GM23248 (cell line): Measurements from ENCODE around the gene GRK3. TPM values are rescaled to one million over a fixed set of nuclear protein-coding genes. Genes with fewer than 3 reads are reported as not detected.
"Not testable (repeated sequence)": the region's sequence is repeated elsewhere in the genome, so short reads cannot be mapped to it uniquely, and the experiment has no call there.

Experiments used
- DNase-seq: peaks from one replicate; pipeline ENCODE4 v3.0.0-alpha.2; 2015
- H2AFZ ChIP-seq: fragments of 200-600 bp; sonication (generic); 2 replicates; pipeline ENCODE4 v1.6.1; 2016; ENCODE audit warnings: antibody characterized with exemption
- H3F3A ChIP-seq: fragments of 200-600 bp; sonication (generic); 2 replicates; pipeline ENCODE4 v1.6.1; 2016; ENCODE audit warnings: mild to moderate bottlenecking, antibody characterized with exemption, mixed run types; ENCODE audit not compliant: insufficient read depth
- H3K27ac ChIP-seq: fragments of 200-600 bp; sonication (generic); 2 replicates; pipeline ENCODE4 v1.5.1; 2016; ENCODE audit warnings: mild to moderate bottlenecking
- H3K27me3 ChIP-seq: fragments of 200-600 bp; sonication (generic); replicated peaks from 2 replicates; pipeline ENCODE4 v1.6.1; 2016; ENCODE audit warnings: mild to moderate bottlenecking; ENCODE audit not compliant: insufficient read depth
- H3K36me3 ChIP-seq: fragments of 200-600 bp; sonication (generic); 2 replicates; pipeline ENCODE4 v1.6.1; 2016; ENCODE audit warnings: low read depth, mild to moderate bottlenecking
- H3K4me1 ChIP-seq: fragments of 200-600 bp; sonication (generic); 2 replicates; pipeline ENCODE4 v1.6.1; 2016; ENCODE audit warnings: mild to moderate bottlenecking; ENCODE audit not compliant: insufficient read depth
- H3K4me2 ChIP-seq: fragments of 200-600 bp; sonication (generic); one replicate; pipeline ENCODE4 v1.6.1; 2016; ENCODE audit warnings: mild to moderate bottlenecking; ENCODE audit not compliant: unreplicated experiment
- H3K4me3 ChIP-seq: fragments of 200-600 bp; sonication (generic); 2 replicates; pipeline ENCODE4 v1.5.1; 2016; ENCODE audit warnings: mild to moderate bottlenecking
- H3K79me2 ChIP-seq: fragments of 200-600 bp; sonication (generic); 2 replicates; pipeline ENCODE4 v1.6.1; 2016; ENCODE audit warnings: mild to moderate bottlenecking; ENCODE audit not compliant: insufficient read depth
- H3K9ac ChIP-seq: fragments of 200-600 bp; sonication (generic); 2 replicates; pipeline ENCODE4 v1.6.1; 2016; ENCODE audit warnings: mild to moderate bottlenecking
- H3K9me2 ChIP-seq: fragments of 200-600 bp; sonication (generic); 2 replicates; pipeline ENCODE4 v1.6.1; 2016; ENCODE audit warnings: mixed run types, mild to moderate bottlenecking, moderate library complexity; ENCODE audit not compliant: insufficient read depth
- H3K9me3 ChIP-seq: fragments of 200-600 bp; sonication (generic); one replicate; pipeline ENCODE4 v1.6.1; 2017; ENCODE audit warnings: low read depth
- H4K20me1 ChIP-seq: fragments of 200-600 bp; sonication (generic); 2 replicates; pipeline ENCODE4 v1.6.0; 2016; ENCODE audit not compliant: insufficient read depth
- EZH2 ChIP-seq: fragments of 200-600 bp; sonication (generic); IDR thresholded peaks from 2 replicates; pipeline ENCODE4 v1.6.1; 2018; ENCODE audit warnings: antibody characterized with exemption, mild to moderate bottlenecking; ENCODE audit not compliant: insufficient read depth, poor library complexity, severe bottlenecking
- EZH2phosphoT487 ChIP-seq: fragments of 200-600 bp; sonication (generic); IDR thresholded peaks from 2 replicates; pipeline ENCODE4 v1.6.1; 2018; ENCODE audit warnings: antibody characterized with exemption, moderate library complexity, mild to moderate bottlenecking, low read depth; ENCODE audit not compliant: insufficient read depth
- WGBS, 2 experiments: methylation state at CpG; one replicate each; pipeline ENCODE4 v1.1.6; 2015 to 2017; ENCODE audit warnings: low lambda C conversion rate in 2 of 2, low coverage in 1 of 2; ENCODE audit errors: missing lambda C conversion rate in 2 of 2; 5-methylcytosine and 5-hydroxymethylcytosine counted together
- in situ Hi-C: fragments of 300-500 bp; cut with MboI; formaldehyde crosslinking; loops from 2 replicates; pipeline ENCODE4 v1.15.0; 2020
- polyA plus RNA-seq: library from polyadenylated mRNA; unstranded; fragments of >200 nt; fragmentation: Nextera tagmentation; extraction: Ambion mirVana; gene quantifications from 2 replicates; pipeline ENCODE4 v1.2.1, GENCODE V29; 2016
- total RNA-seq: library from RNA; depleted of rRNA; stranded (reverse); fragments of >200 nt; shearing (Covaris generic); gene quantifications from 2 replicates; pipeline ENCODE4 v1.2.3, GENCODE V29; 2014

The GRK3 gene
- total and polyA plus RNA-seq, 2 experiments from 2014 or later, result 0.08 to 0.11 TPM

DNA sequence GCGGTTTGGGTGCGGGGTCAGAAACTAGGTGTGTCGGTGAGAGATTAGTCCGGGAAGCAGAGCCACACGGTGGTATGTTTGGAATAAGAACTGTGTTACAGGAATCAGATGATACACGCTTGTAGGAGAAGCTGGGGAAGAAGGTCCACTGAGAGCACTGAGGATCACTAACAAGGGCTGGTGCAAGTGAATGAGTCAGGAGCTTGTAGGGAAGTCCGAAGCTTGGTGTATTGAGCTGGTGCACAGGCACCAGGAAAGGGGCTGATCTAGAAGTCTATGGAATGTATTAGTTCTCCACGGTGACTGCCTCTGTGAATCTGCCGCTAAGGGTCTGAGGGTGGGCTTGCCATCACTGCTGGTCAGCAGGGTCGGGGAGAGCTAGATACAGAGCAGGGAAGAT lies 18.8 kb upstream of the GRK3 start:
- H3K4me1 ChIP-seq, result no peaks in the 10 kb centered on the region
- TF ChIP-seq EZH2phosphoT487 (no peak), EZH2 (no peak)
- no peak overlapping the region for H3K9ac ChIP-seq
- no peaks in the 10 kb centered on the region for H4K20me1 ChIP-seq
- H3K4me2 ChIP-seq, result no peak overlapping the region
- no peaks in the 10 kb centered on the region for H3K36me3 ChIP-seq
- in situ Hi-C loops, result no loop called here
- DNase-seq, result no peak
- peaks cover 12% of the 10 kb centered on the region; the same call in 1 of the 2 replicates for H3K27me3 ChIP-seq
- H3K9me3 ChIP-seq, result no peaks in the 10 kb centered on the region
- no peak overlapping the region for H3K4me3 ChIP-seq
- H2AFZ ChIP-seq, result no peak overlapping the region
- no peak overlapping the region for H3K27ac ChIP-seq
- 85 to 89% methylated on average over 10 of the region's 10 CpGs for WGBS, 2 experiments
- H3K79me2 ChIP-seq, result no peaks in the 10 kb centered on the region
- no peaks in the 10 kb centered on the region for H3K9me2 ChIP-seq
- no peaks in the 10 kb centered on the region for H3F3A ChIP-seq

DNA sequence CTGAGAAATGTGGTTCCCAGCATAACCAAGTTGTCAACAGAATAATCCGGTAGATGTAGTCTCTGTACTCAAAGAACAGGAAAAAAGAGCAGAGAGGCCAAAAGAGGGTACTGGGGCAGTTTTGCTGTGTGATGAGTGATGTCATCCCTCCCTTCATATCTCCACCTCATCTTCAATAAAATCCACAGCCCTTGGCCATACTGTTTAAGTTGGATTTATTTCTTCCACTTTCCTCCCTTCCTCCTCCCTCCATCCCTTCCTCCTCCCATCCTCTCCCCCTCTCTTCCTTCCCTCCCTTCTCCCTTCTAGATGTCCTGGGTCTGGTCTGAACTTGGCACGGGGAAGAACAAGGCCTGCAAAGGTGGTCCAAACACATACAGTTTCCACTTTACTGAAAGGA lies 18.2 kb upstream of the GRK3 start:
- in situ Hi-C loops, result no loop called here
- H2AFZ ChIP-seq, result no peak overlapping the region
- H4K20me1 ChIP-seq, result no peaks in the 10 kb centered on the region
- no peak overlapping the region for H3K27ac ChIP-seq
- no peak overlapping the region for H3K4me3 ChIP-seq
- no peaks in the 10 kb centered on the region for H3K9me3 ChIP-seq
- no peaks in the 10 kb centered on the region for H3K9me2 ChIP-seq
- no peaks in the 10 kb centered on the region for H3K79me2 ChIP-seq
- 92% methylated on average over 2 of the region's 2 CpGs for WGBS, 2 experiments
- no peak for DNase-seq
- H3F3A ChIP-seq, result no peaks in the 10 kb centered on the region
- peaks cover 12% of the 10 kb centered on the region; the same call in 1 of the 2 replicates for H3K27me3 ChIP-seq
- no peaks in the 10 kb centered on the region for H3K4me1 ChIP-seq
- TF ChIP-seq EZH2phosphoT487 (no peak), EZH2 (no peak)
- H3K4me2 ChIP-seq, result no peak overlapping the region
- no peaks in the 10 kb centered on the region for H3K36me3 ChIP-seq
- no peak overlapping the region for H3K9ac ChIP-seq

DNA sequence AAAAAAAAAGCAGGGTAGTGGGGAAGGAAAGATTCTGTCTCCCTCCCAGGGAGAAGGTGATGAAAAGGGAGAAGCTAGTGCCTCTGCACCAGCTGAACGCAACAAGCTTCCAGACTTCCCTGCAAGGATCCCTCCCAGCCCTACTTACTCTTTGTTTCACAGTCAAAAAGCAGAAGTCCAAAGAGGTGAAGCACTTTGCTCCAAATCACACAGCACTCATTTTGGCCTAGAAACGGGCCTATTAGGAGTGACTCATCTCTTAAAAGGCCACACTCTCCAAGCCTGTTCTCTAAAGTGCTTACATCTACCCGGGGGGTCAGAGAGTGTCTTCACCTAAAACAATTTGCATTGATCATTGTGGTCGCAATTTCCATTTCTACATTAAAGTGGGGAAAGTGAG lies 17.7 kb upstream of the GRK3 start:
- no peak for DNase-seq
- WGBS, 2 experiments, result 58% methylated on average over 4 of the region's 4 CpGs
- H3K79me2 ChIP-seq, result no peaks in the 10 kb centered on the region
- H3K4me3 ChIP-seq, result no peak overlapping the region
- no peaks in the 10 kb centered on the region for H3F3A ChIP-seq
- in situ Hi-C loops, result no loop called here
- H3K27me3 ChIP-seq, result peaks cover 12% of the 10 kb centered on the region; the same call in 1 of the 2 replicates
- H3K9me3 ChIP-seq, result no peaks in the 10 kb centered on the region
- H3K4me2 ChIP-seq, result no peak overlapping the region
- no peak overlapping the region for H3K27ac ChIP-seq
- H3K9me2 ChIP-seq, result no peaks in the 10 kb centered on the region
- no peaks in the 10 kb centered on the region for H3K4me1 ChIP-seq
- no peaks in the 10 kb centered on the region for H3K36me3 ChIP-seq
- no peak overlapping the region for H3K9ac ChIP-seq
- H2AFZ ChIP-seq, result no peak overlapping the region
- no peak for TF ChIP-seq EZH2phosphoT487
- no peak for TF ChIP-seq EZH2
- no peaks in the 10 kb centered on the region for H4K20me1 ChIP-seq

DNA sequence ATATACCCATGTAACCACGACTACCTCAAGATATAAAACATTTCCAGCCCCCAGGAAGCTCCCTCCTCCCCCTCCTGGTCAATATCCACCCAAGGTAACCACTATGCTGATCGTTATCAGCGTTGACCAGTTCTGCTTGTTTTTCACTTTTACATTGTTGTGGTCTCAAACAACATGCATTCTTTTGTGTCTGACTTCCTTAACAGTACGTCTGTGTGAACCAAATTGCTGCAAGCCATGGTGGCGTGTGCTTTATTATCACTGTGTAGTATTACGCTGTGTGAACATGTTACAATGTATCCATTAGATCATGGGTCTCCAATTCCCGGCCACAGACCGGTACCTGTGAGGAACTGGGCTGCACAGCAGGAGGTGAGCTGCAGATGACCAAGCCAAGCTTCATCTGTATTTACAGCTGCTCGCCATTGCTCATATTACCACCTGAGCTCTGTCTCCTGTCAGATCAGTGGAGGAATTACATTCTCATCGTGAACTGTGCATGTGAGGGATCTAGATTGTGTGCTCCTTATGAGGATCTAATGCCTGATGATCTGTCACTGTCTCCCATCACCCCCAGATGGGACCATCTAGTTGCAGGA lies 15.5 kb upstream of the GRK3 start:
- no peak for DNase-seq
- Histone ChIP-seq H3K27me3 (peaks cover 12% of the 10 kb centered on the region; the same call in 1 of the 2 replicates), H3K27ac (no peak overlapping the region), H3K4me1 (no peaks in the 10 kb centered on the region), H3K4me2 (no peak overlapping the region), H3K9me2 (no peaks in the 10 kb centered on the region), H3K36me3 (no peaks in the 10 kb centered on the region), H3F3A (peaks cover 4% of the 10 kb centered on the region; the same call in 1 of the 2 replicates), H4K20me1 (no peaks in the 10 kb centered on the region), H3K9ac (no peak overlapping the region), H3K4me3 (no peak overlapping the region), H2AFZ (no peak overlapping the region), H3K9me3 (no peaks in the 10 kb centered on the region), H3K79me2 (no peaks in the 10 kb centered on the region)
- 71 to 76% methylated on average over 10 of the region's 10 CpGs for WGBS, 2 experiments
- in situ Hi-C loops, result no loop called here
- TF ChIP-seq EZH2phosphoT487, result no peak

GRCh38 chr22:25551396-25551795 lies 13.1 kb upstream of the GRK3 start:
- H3K9me3 ChIP-seq, result no peaks in the 10 kb centered on the region
- no peak overlapping the region for H3K4me3 ChIP-seq
- peaks cover 5% of the 10 kb centered on the region; the same call in 1 of the 2 replicates for H3K27me3 ChIP-seq
- H3K27ac ChIP-seq, result no peak overlapping the region
- no peak overlapping the region for H2AFZ ChIP-seq
- H3K4me2 ChIP-seq, result no peak overlapping the region
- DNase-seq, result no peak
- no peaks in the 10 kb centered on the region for H3K79me2 ChIP-seq
- WGBS, 2 experiments, result 8 to 9% methylated on average over 1 of the region's 1 CpG
- no peaks in the 10 kb centered on the region for H3K9me2 ChIP-seq
- in situ Hi-C loops, result no loop called here
- TF ChIP-seq EZH2phosphoT487 (no peak), EZH2 (no peak)
- peaks cover 4% of the 10 kb centered on the region; the same call in 1 of the 2 replicates for H3F3A ChIP-seq
- no peaks in the 10 kb centered on the region for H4K20me1 ChIP-seq
- H3K4me1 ChIP-seq, result no peaks in the 10 kb centered on the region
- H3K36me3 ChIP-seq, result no peaks in the 10 kb centered on the region
- H3K9ac ChIP-seq, result no peak overlapping the region

DNA sequence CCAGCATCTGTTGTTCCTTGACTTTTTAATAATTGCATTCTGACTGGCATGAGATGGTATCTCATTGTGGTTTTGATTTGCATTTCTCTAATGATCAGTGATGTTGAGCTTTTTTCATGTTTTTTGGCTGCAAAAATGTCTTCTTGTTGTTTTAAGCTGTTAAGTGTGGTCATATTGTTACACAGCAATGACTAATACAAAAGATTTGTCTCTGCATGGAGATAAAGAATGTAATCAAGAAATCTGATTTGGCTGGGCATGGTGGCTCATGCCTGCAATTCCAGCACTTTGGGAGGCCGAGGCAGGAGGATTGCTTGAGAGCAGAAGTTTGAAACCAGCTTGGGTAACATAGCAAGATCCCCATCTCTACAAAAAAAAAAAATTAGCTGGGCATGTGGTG lies 12.1 kb upstream of the GRK3 start:
- not testable (repeated sequence) for H3K9me3 ChIP-seq, H3K9me2 ChIP-seq
- DNase-seq, result peak; percentile 46

More for the DNA sequence above, 12.1 kb upstream of the GRK3 start:
- H3K9ac ChIP-seq, H3K4me3 ChIP-seq, H4K20me1 ChIP-seq, H3K4me2 ChIP-seq, H3K4me1 ChIP-seq, in situ Hi-C loops, H3K79me2 ChIP-seq, H3F3A ChIP-seq, H3K27ac ChIP-seq, H2AFZ ChIP-seq, H3K36me3 ChIP-seq: not testable (repeated sequence)
- 3 to 14% methylated on average over 1 of the region's 1 CpG for WGBS, 2 experiments
- peaks cover 11% of the 10 kb centered on the region for H3K27me3 ChIP-seq
